Prostate gland (tissue), 2 donors: Measurements from ENCODE around the gene TAF7. TPM values are rescaled to one million over a fixed set of nuclear protein-coding genes. Genes with fewer than 3 reads are reported as not detected.
"Not testable (repeated sequence)": the region's sequence is repeated elsewhere in the genome, so short reads cannot be mapped to it uniquely, and the experiment has no call there.

Source experiments
- DNase-seq: peaks from one replicate; pipeline ENCODE4 v3.0.0-alpha.2; 2019; ENCODE audit warnings: low spot score
- H3K27ac ChIP-seq, 2 donors: fragments of 200-600 bp; sonication (generic); 2 replicates each; pipeline ENCODE4 v1.5.1; 2017 to 2019
- H3K27me3 ChIP-seq: fragments of 200-600 bp; sonication (generic); replicated peaks from 2 replicates; pipeline ENCODE4 v1.5.1; 2019; ENCODE audit not compliant: insufficient read depth
- H3K36me3 ChIP-seq, 2 donors: fragments of 200-600 bp; sonication (generic); 1 replicate in 1 of 2; 2 replicates in 1 of 2; pipeline versions ENCODE4 v1.5.1 to v1.8.1; 2017 to 2019
- H3K4me1 ChIP-seq: fragments of 200-600 bp; sonication (generic); replicated peaks from 2 replicates; pipeline ENCODE4 v1.5.1; 2019
- H3K4me3 ChIP-seq, 2 donors: fragments of 200-600 bp; sonication (generic); 2 replicates each; pipeline ENCODE4 v1.5.1; 2017 to 2019
- H3K9me3 ChIP-seq: fragments of 200-600 bp; sonication (generic); 2 replicates; pipeline ENCODE4 v1.5.1; 2017
- CTCF ChIP-seq, 4 experiments: fragments of 200-600 bp in 2 of 4; fragments of 450-650 bp in 2 of 4; sonication (generic) in 2 of 4; IDR thresholded peaks; 1 replicate in 3 of 4; 2 replicates in 1 of 4; pipeline ENCODE4 v1.5.1; 2016 to 2019; ENCODE audit warnings: antibody characterized with exemption in 4 of 4, mild to moderate bottlenecking in 2 of 4, moderate library complexity in 2 of 4
- POLR2A ChIP-seq: fragments of 450-650 bp; IDR thresholded peaks from one replicate; pipeline ENCODE4 v1.6.1; 2016; ENCODE audit warnings: antibody characterized with exemption, mild to moderate bottlenecking
- POLR2AphosphoS5 ChIP-seq: sonication (generic); formaldehyde crosslinking; IDR thresholded peaks from one replicate; pipeline ENCODE4 v1.6.1; 2017; ENCODE audit warnings: antibody characterized with exemption
- WGBS: methylation state at CpG from one replicate; pipeline ENCODE4 v1.1.5; 2018; 5-methylcytosine and 5-hydroxymethylcytosine counted together
- intact Hi-C: fragments of 100-400 bp; cut with DNase I; formaldehyde crosslinking; loops from one replicate; pipeline ENCODE4 v1.14.2; 2022
- total RNA-seq, 2 donors: library from RNA; depleted of rRNA; stranded (reverse); fragments of >200 nt; gene quantifications; one replicate each; pipeline ENCODE4 v1.1.0, GENCODE V29; 2016

The TAF7 gene
- total RNA-seq, 2 donors from 2014 or later = 59.3 to 85.9 TPM

GRCh38 chr5:141319699-141320098, 885 bp downstream of the TAF7 start:
- H3K4me1 ChIP-seq = no peaks in the 10 kb centered on the region
- 70% methylated on average over 5 of the region's 5 CpGs for WGBS
- H3K27ac ChIP-seq = no peak overlapping the region
- intact Hi-C loops = loop anchor here (5.0 kb wide), 1 partner anchor 243 kb away; no protein-coding TSS in a partner anchor
- no peaks in the 10 kb centered on the region for H3K27me3 ChIP-seq
- DNase-seq = no peak
- H3K9me3 ChIP-seq = peaks cover 12% of the 10 kb centered on the region
- TF ChIP-seq CTCF (IDR thresholded peaks at IDR 0.05) = no peak
- TF ChIP-seq POLR2A = no peak
- no peak for TF ChIP-seq POLR2AphosphoS5
- no peaks in the 10 kb centered on the region for H3K36me3 ChIP-seq
- peak overlapping the region; percentile 50 to 77 for H3K4me3 ChIP-seq

- intact Hi-C loops = no loop called here
- no peaks in the 10 kb centered on the region for H3K4me1 ChIP-seq
- no peak for DNase-seq
- H3K9me3 ChIP-seq = peaks cover 12% of the 10 kb centered on the region
- H3K4me3 ChIP-seq = no peak overlapping the region
- no peak overlapping the region for H3K27ac ChIP-seq
- WGBS = 99% methylated on average over 6 of the region's 6 CpGs
- no peaks in the 10 kb centered on the region for H3K27me3 ChIP-seq
- no peaks in the 10 kb centered on the region for H3K36me3 ChIP-seq
- TF ChIP-seq POLR2A = no peak
- TF ChIP-seq CTCF (IDR thresholded peaks at IDR 0.05) = no peak
- TF ChIP-seq POLR2AphosphoS5 = no peak
Observed at GRCh38 chr5:141319202-141319601, 1.4 kb downstream of the TAF7 start.

GRCh38 chr5:141316963-141317362, 3.6 kb downstream of the TAF7 start:
- H3K9me3 ChIP-seq = peaks cover 12% of the 10 kb centered on the region
- H3K4me3 ChIP-seq, H3K27ac ChIP-seq, DNase-seq, intact Hi-C loops, H3K4me1 ChIP-seq, H3K36me3 ChIP-seq, H3K27me3 ChIP-seq: not testable (repeated sequence)
- WGBS = 84% methylated on average over 4 of the region's 4 CpGs

- intact Hi-C loops = no loop called here
- H3K36me3 ChIP-seq = no peaks in the 10 kb centered on the region
- H3K9me3 ChIP-seq = no peaks in the 10 kb centered on the region
- no peak overlapping the region for H3K4me3 ChIP-seq
- TF ChIP-seq POLR2A (no peak), POLR2AphosphoS5 (no peak), CTCF (IDR thresholded peaks at IDR 0.05) (no peak)
- DNase-seq = no peak
- no peak overlapping the region for H3K27ac ChIP-seq
- H3K27me3 ChIP-seq = no peaks in the 10 kb centered on the region
- no peaks in the 10 kb centered on the region for H3K4me1 ChIP-seq
Observed at GRCh38 chr5:141313711-141314110, 6.9 kb downstream of the TAF7 start.

- Histone ChIP-seq H3K36me3 (no peaks in the 10 kb centered on the region), H3K27me3 (no peaks in the 10 kb centered on the region), H3K9me3 (no peaks in the 10 kb centered on the region), H3K27ac (no peak overlapping the region), H3K4me1 (no peaks in the 10 kb centered on the region), H3K4me3 (no peak overlapping the region)
- intact Hi-C loops = no loop called here
- TF ChIP-seq POLR2A (no peak), POLR2AphosphoS5 (no peak)
- no peak for DNase-seq
- WGBS = 92% methylated on average over 1 of the region's 1 CpG
Observed at GRCh38 chr5:141306630-141307029, 14.0 kb downstream of the TAF7 start.

GRCh38 chr5:141303756-141304155, 16.8 kb downstream of the TAF7 start, which contains the start of gene SLC25A2:
Gene SLC25A2 (minus strand): TSS chr5:141304049. CDS start chr5:141303865, 184 bp downstream.
- no peaks in the 10 kb centered on the region for H3K9me3 ChIP-seq
- no peaks in the 10 kb centered on the region for H3K27me3 ChIP-seq
- no peak within 1 kb of the TSS for H3K4me3 ChIP-seq
- H3K4me1 ChIP-seq = no peaks in the 10 kb centered on the region
- 41% methylated on average over 36 of the region's 36 CpGs for WGBS
- no peak for DNase-seq
- TF ChIP-seq CTCF (IDR thresholded peaks at IDR 0.05) (no peak), POLR2AphosphoS5 (no peak), POLR2A (no peak)
- intact Hi-C loops = no loop called here
- no peaks in the 10 kb centered on the region for H3K36me3 ChIP-seq
- no peak within 1 kb of the TSS for H3K27ac ChIP-seq
